Activated CD4-positive, CD25-positive, alpha-beta regulatory T cell (primary cell): Measurements from ENCODE around the gene SCP2.

ENCODE experiments used
- DNase-seq, 4 experiments: peaks; one replicate each; lab custom pipeline; 2025; lab: John Stamatoyannopoulos, UW

The SCP2 gene

GRCh38 chr1:53082826-53083455 is 155.9 kb downstream of the SCP2 start:
- no peak for DNase-seq

- DNase-seq: no peak
Observed at GRCh38 chr1:53083636-53084588, 156.8 kb downstream of the SCP2 start.

GRCh38 chr1:53084589-53084971 is 157.5 kb downstream of the SCP2 start:
- no peak for DNase-seq

- no peak for DNase-seq
Observed at GRCh38 chr1:53085405-53085804, 158.3 kb downstream of the SCP2 start.

- DNase-seq: no peak
Observed at GRCh38 chr1:53086491-53087070, 159.5 kb downstream of the SCP2 start.

- DNase-seq: no peak
Observed at GRCh38 chr1:53087332-53088285, 160.5 kb downstream of the SCP2 start.

- no peak for DNase-seq
Observed at GRCh38 chr1:53088616-53089300, 161.7 kb downstream of the SCP2 start.

- no peak for DNase-seq
Observed at GRCh38 chr1:53089478-53090226, 162.6 kb downstream of the SCP2 start.

GRCh38 chr1:53090227-53091147 is 163.4 kb downstream of the SCP2 start:
- DNase-seq: no peak

- no peak for DNase-seq
Observed at GRCh38 chr1:53091841-53092645, 165.0 kb downstream of the SCP2 start.

- DNase-seq: no peak
Observed at GRCh38 chr1:53092659-53093450, 165.8 kb downstream of the SCP2 start.

GRCh38 chr1:53093451-53093754 is 166.3 kb downstream of the SCP2 start:
- DNase-seq: no peak

- DNase-seq: no peak
Observed at GRCh38 chr1:53093778-53094532, 166.9 kb downstream of the SCP2 start.

GRCh38 chr1:53094533-53094919 is 167.4 kb downstream of the SCP2 start:
- no peak for DNase-seq
